ENCODE data around the gene APOL6.
"Not testable (repeated sequence)": the region's sequence is repeated elsewhere in the genome, so short reads cannot be mapped to it uniquely, and the experiment has no call there.

Gene APOL6

GRCh38 chr22:35618427-35619223 lies 29.6 kb upstream of the APOL6 start:
- no peak for DNase-seq

GRCh38 chr22:35619336-35620094 lies 28.7 kb upstream of the APOL6 start:
- DNase-seq = no peak

GRCh38 chr22:35620624-35621251 lies 27.5 kb upstream of the APOL6 start:
- no peak for DNase-seq

GRCh38 chr22:35621451-35621850 lies 26.8 kb upstream of the APOL6 start:
- no peak for DNase-seq

- no peak for DNase-seq
Observed at GRCh38 chr22:35622191-35622913, 25.9 kb upstream of the APOL6 start.

- not testable (repeated sequence) for DNase-seq
Observed at GRCh38 chr22:35623885-35624284, 24.4 kb upstream of the APOL6 start.

- DNase-seq = no peak
Observed at GRCh38 chr22:35624547-35624946, 23.7 kb upstream of the APOL6 start.

- no peak for DNase-seq
Observed at GRCh38 chr22:35625763-35626432, 22.3 kb upstream of the APOL6 start.

GRCh38 chr22:35627267-35628041 lies 20.8 kb upstream of the APOL6 start:
- DNase-seq = peak; percentile 2

GRCh38 chr22:35628732-35629131 lies 19.5 kb upstream of the APOL6 start:
- DNase-seq = no peak

- no peak for DNase-seq
Observed at GRCh38 chr22:35629406-35630216, 18.6 kb upstream of the APOL6 start.

GRCh38 chr22:35630387-35630793 lies 17.9 kb upstream of the APOL6 start:
- DNase-seq = no peak

GRCh38 chr22:35630891-35631290 lies 17.4 kb upstream of the APOL6 start:
- DNase-seq = no peak

GRCh38 chr22:35631597-35631996 lies 16.6 kb upstream of the APOL6 start:
- no peak for DNase-seq

- DNase-seq = no peak
Observed at GRCh38 chr22:35632935-35633334, 15.3 kb upstream of the APOL6 start.

GRCh38 chr22:35633520-35633919 lies 14.7 kb upstream of the APOL6 start:
- no peak for DNase-seq

- DNase-seq = no peak
Observed at GRCh38 chr22:35634015-35634414, 14.2 kb upstream of the APOL6 start.

- peak; percentile 9 for DNase-seq
Observed at GRCh38 chr22:35634943-35635540, 13.2 kb upstream of the APOL6 start.

- no peak for DNase-seq
Observed at GRCh38 chr22:35637254-35637653, 11.0 kb upstream of the APOL6 start.

- no peak for DNase-seq
Observed at GRCh38 chr22:35638001-35638400, 10.2 kb upstream of the APOL6 start.

Measured in NCI-H446 treated with DMSO at 0.1 percent for 48 hours (cell line).